Measurements from ENCODE around the gene SULF2. TPM values are rescaled to one million over a fixed set of nuclear protein-coding genes. Genes with fewer than 3 reads are reported as not detected.

SULF2 gene
- total RNA-seq, 1 experiment from 2014 or later: 82.2 TPM

DNA sequence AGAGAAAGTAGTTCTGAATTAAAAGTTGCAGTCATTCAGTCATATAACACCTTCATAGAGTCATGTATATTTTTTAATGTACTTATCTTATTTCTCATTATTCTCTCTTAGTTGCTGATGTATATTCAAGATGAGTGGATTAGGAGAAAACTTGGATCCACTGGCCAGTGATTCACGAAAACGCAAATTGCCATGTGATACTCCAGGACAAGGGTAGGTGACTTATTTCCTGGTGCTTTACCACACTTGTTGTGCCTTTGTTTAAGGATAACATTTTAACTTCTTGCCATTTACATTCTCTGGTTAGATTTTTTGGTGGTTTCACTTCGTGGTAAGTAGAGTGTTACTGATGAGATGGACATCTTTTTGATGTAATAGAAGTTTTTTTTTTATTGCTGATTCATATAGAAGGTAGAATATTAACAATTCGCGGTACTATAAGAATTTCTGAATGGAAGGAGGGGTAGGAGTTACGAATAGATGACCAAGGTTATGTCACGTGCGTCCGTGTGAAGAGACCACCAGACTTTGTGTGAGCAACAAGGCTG, 163.1 kb downstream of the SULF2 start:
- intact Hi-C loops (cut with micrococcal nuclease): loop anchor here (5.0 kb wide), 2 partner anchors 350 to 855 kb away; no protein-coding TSS in a partner anchor
- H3K27ac Mint-ChIP-seq (ENCODE audit: low read depth, unreplicated experiment): peak overlapping the region; percentile 42
- H3K9me3 Mint-ChIP-seq (ENCODE audit: unreplicated experiment): no peaks in the 10 kb centered on the region
- peaks cover 12% of the 10 kb centered on the region for H3K4me1 Mint-ChIP-seq (ENCODE audit: insufficient read depth, unreplicated experiment)
- no TSS peak for BruUV-seq (replicated peaks)
- no peak overlapping the region for H3K4me3 Mint-ChIP-seq (ENCODE audit: unreplicated experiment)
- peaks cover 37% of the 10 kb centered on the region for H3K36me3 Mint-ChIP-seq (ENCODE audit: insufficient read depth, unreplicated experiment)
- POLR2A ChIA-PET: interaction anchor here (1.2 kb wide), 1 partner anchor 9 kb away, joined by 3 read pairs; no protein-coding TSS in a partner anchor
- H3K27me3 Mint-ChIP-seq (ENCODE audit: insufficient read depth, unreplicated experiment): no peaks in the 10 kb centered on the region
- CTCF ChIA-PET: interaction anchor here (0.7 to 4.0 kb wide), 12 partner anchors 9 to 351 kb away, joined by 3 to 27 read pairs (median 5); partner anchors contain the start of gene NCOA3
- TF ChIP-seq, protein P1, sequence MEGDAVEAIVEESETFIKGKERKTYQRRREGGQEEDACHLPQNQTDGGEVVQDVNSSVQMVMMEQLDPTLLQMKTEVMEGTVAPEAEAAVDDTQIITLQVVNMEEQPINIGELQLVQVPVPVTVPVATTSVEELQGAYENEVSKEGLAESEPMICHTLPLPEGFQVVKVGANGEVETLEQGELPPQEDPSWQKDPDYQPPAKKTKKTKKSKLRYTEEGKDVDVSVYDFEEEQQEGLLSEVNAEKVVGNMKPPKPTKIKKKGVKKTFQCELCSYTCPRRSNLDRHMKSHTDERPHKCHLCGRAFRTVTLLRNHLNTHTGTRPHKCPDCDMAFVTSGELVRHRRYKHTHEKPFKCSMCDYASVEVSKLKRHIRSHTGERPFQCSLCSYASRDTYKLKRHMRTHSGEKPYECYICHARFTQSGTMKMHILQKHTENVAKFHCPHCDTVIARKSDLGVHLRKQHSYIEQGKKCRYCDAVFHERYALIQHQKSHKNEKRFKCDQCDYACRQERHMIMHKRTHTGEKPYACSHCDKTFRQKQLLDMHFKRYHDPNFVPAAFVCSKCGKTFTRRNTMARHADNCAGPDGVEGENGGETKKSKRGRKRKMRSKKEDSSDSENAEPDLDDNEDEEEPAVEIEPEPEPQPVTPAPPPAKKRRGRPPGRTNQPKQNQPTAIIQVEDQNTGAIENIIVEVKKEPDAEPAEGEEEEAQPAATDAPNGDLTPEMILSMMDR (IDR thresholded peaks at IDR 0.05; ENCODE audit: unreplicated experiment): no peak
- no peak for DNase-seq (ENCODE audit: unreplicated experiment)

DNA sequence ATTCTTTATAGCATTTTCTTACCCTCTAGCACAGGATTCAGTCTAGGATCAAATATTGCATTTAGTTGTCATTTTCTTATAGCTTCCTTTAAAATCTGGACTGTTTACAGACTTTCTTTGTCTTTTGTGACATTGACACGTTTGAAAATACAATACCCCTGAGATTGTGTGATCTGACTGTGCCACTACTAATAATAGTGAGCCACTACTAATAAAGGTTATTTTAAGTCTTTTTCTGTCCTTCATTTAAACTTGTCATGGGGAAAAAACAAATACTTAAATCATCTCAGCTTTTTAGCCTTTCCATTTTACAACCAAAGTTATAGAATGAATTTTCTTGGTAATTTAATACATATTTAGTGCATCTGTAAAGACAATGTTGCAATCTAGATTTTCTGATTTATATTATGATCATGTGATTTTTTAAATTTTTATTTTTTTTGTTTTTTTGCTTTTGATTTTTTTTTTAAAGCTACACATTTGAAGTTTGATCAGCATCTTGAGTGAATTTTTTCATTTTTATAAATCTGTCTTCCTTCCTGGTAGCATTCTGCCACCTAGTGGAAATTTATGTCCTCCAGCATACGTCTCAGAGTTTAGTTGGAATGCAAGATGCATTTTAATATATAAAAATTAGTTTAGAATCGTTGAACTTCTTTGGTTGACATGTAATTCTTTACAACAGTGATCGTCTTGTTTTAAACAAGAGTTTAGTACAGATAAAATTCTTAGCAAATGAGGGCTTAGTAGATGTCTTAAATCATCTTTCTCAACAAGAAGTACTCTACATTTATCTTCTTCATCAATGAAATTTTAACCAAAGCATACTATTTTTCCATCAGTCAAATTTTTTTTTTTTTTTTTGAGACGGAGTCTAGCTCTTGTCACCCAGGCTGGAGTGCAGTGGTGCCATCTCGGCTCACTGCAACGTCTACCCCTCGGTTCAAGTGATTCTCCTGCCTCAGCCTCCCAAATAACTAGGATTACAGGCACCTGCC, 164.2 kb downstream of the SULF2 start:
- POLR2A ChIA-PET: interaction anchor here (0.6 to 1.9 kb wide), 13 partner anchors 10 to 374 kb away, joined by 3 to 16 read pairs (median 4); partner anchors contain the start of gene NCOA3
- peaks cover 12% of the 10 kb centered on the region for H3K4me1 Mint-ChIP-seq (ENCODE audit: insufficient read depth, unreplicated experiment)
- BruUV-seq (replicated peaks): no TSS peak
- TF ChIP-seq, protein P1 (IDR thresholded peaks at IDR 0.05; ENCODE audit: unreplicated experiment): peak; percentile 72
- intact Hi-C loops (cut with micrococcal nuclease): loop anchor here (1.0 to 5.0 kb wide), 6 partner anchors 119 to 854 kb away; no protein-coding TSS in a partner anchor
- peaks cover 32% of the 10 kb centered on the region for H3K36me3 Mint-ChIP-seq (ENCODE audit: insufficient read depth, unreplicated experiment)
- CTCF ChIA-PET: interaction anchor here (0.6 to 4.0 kb wide), 39 partner anchors 10 to 1592 kb away, joined by 3 to 27 read pairs (median 4); partner anchors contain the start of gene NCOA3
- no peaks in the 10 kb centered on the region for H3K9me3 Mint-ChIP-seq (ENCODE audit: unreplicated experiment)
- no peak overlapping the region for H3K4me3 Mint-ChIP-seq (ENCODE audit: unreplicated experiment)
- H3K27ac Mint-ChIP-seq (ENCODE audit: low read depth, unreplicated experiment): peak overlapping the region; percentile 19
- no peaks in the 10 kb centered on the region for H3K27me3 Mint-ChIP-seq (ENCODE audit: insufficient read depth, unreplicated experiment)
- peak; percentile 53 for DNase-seq (ENCODE audit: unreplicated experiment)

- no peak overlapping the region for H3K4me3 Mint-ChIP-seq (ENCODE audit: unreplicated experiment)
- TF ChIP-seq, protein P1 (IDR thresholded peaks at IDR 0.05; ENCODE audit: unreplicated experiment): no peak
- intact Hi-C loops (cut with micrococcal nuclease): no loop called here
- no peaks in the 10 kb centered on the region for H3K9me3 Mint-ChIP-seq (ENCODE audit: unreplicated experiment)
- H3K27ac Mint-ChIP-seq (ENCODE audit: low read depth, unreplicated experiment): no peak overlapping the region
- no peak for DNase-seq (ENCODE audit: unreplicated experiment)
- POLR2A ChIA-PET: interaction anchor here (0.5 to 1.9 kb wide), 4 partner anchors 23 to 1660 kb away, joined by 3 to 8 read pairs (median 4); no protein-coding TSS in a partner anchor
- no TSS peak for BruUV-seq (replicated peaks)
- CTCF ChIA-PET: interaction anchor here (0.5 to 4.0 kb wide), 4 partner anchors 62 to 421 kb away, joined by 3 to 27 read pairs (median 3); no protein-coding TSS in a partner anchor
- H3K27me3 Mint-ChIP-seq (ENCODE audit: insufficient read depth, unreplicated experiment): no peaks in the 10 kb centered on the region
- H3K4me1 Mint-ChIP-seq (ENCODE audit: insufficient read depth, unreplicated experiment): peaks cover 12% of the 10 kb centered on the region
- peaks cover 17% of the 10 kb centered on the region for H3K36me3 Mint-ChIP-seq (ENCODE audit: insufficient read depth, unreplicated experiment)
Observed at GRCh38 chr20:47618479-47618878, 166.8 kb downstream of the SULF2 start.
